CD4-positive, alpha-beta T cell treated with Interleukin-15 for 1 hour (primary cell): ENCODE data around the gene CACNA1D.

ENCODE experiments used
- DNase-seq: peaks from one replicate; pipeline ENCODE4 v3.0.0-alpha.2; 2020

CACNA1D gene

GRCh38 chr3:53798144-53798543 lies 303.7 kb downstream of the CACNA1D start:
- no peak for DNase-seq

- DNase-seq = no peak
These were observed 305.0 kb downstream of the CACNA1D start for GRCh38 chr3:53799338-53799865.

GRCh38 chr3:53800041-53800906 lies 305.9 kb downstream of the CACNA1D start:
- DNase-seq = no peak

- no peak for DNase-seq
These were observed 306.9 kb downstream of the CACNA1D start for GRCh38 chr3:53801319-53801718.

- DNase-seq = no peak
These were observed 308.0 kb downstream of the CACNA1D start for GRCh38 chr3:53802256-53802880.

GRCh38 chr3:53803124-53803815 lies 308.9 kb downstream of the CACNA1D start:
- DNase-seq = no peak

GRCh38 chr3:53803816-53804695 lies 309.6 kb downstream of the CACNA1D start:
- DNase-seq = no peak

GRCh38 chr3:53804697-53805462 lies 310.5 kb downstream of the CACNA1D start:
- DNase-seq = no peak

- no peak for DNase-seq
These were observed 311.2 kb downstream of the CACNA1D start for GRCh38 chr3:53805463-53806159.

- no peak for DNase-seq
These were observed 312.0 kb downstream of the CACNA1D start for GRCh38 chr3:53806182-53807116.

GRCh38 chr3:53807117-53807810 lies 312.9 kb downstream of the CACNA1D start:
- no peak for DNase-seq

- DNase-seq = no peak
These were observed 314.1 kb downstream of the CACNA1D start for GRCh38 chr3:53808496-53808895.

- no peak for DNase-seq
These were observed 314.9 kb downstream of the CACNA1D start for GRCh38 chr3:53809267-53809666.

- DNase-seq = no peak
These were observed 315.5 kb downstream of the CACNA1D start for GRCh38 chr3:53809764-53810400.

GRCh38 chr3:53811143-53811927 lies 316.9 kb downstream of the CACNA1D start:
- DNase-seq = no peak

- no peak for DNase-seq
These were observed 318.0 kb downstream of the CACNA1D start for GRCh38 chr3:53812434-53812833.

GRCh38 chr3:53813229-53813628 lies 318.8 kb downstream of the CACNA1D start:
- DNase-seq = no peak

- no peak for DNase-seq
These were observed 319.5 kb downstream of the CACNA1D start for GRCh38 chr3:53813876-53814275.
